Measurements from ENCODE around the gene SPATA16.

DNA sequence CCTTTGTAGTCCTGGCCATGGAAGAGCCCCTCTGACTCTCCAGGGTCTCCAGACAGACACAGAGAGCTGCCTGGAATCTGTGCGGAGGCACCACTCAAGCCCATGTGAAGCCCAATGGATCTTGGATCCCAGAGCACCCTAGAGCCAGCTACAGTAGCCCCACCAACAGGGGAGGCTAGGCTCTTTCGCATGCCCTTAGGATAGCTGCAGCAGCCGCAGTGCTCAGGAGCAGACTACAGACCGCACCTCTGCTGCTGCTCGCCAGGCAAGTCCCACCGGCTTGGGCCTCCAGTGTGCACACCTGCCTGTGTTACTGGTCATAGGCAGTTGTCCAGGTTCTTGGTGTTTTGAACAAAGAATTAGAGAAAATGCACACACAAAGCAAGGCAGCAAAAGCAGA lies 131.6 kb downstream of the SPATA16 start:
- TF ChIP-seq, protein P1, sequence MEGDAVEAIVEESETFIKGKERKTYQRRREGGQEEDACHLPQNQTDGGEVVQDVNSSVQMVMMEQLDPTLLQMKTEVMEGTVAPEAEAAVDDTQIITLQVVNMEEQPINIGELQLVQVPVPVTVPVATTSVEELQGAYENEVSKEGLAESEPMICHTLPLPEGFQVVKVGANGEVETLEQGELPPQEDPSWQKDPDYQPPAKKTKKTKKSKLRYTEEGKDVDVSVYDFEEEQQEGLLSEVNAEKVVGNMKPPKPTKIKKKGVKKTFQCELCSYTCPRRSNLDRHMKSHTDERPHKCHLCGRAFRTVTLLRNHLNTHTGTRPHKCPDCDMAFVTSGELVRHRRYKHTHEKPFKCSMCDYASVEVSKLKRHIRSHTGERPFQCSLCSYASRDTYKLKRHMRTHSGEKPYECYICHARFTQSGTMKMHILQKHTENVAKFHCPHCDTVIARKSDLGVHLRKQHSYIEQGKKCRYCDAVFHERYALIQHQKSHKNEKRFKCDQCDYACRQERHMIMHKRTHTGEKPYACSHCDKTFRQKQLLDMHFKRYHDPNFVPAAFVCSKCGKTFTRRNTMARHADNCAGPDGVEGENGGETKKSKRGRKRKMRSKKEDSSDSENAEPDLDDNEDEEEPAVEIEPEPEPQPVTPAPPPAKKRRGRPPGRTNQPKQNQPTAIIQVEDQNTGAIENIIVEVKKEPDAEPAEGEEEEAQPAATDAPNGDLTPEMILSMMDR (conservative IDR thresholded peaks at IDR 0.05 in 1 of 2, IDR thresholded peaks at IDR 0.05 in 1 of 2; ENCODE audit: extremely low read depth in 1 of 2, insufficient read depth in 1 of 2, low read depth in 1 of 2, low read length in 2 of 2), result no peak
- no peak for TF ChIP-seq EZH2 (IDR thresholded peaks at IDR 0.05; ENCODE audit: borderline replicate concordance, low read length)

Data from mammary epithelial cell (primary cell).